Measurements from ENCODE around the gene TNIK. TPM values are rescaled to one million over a fixed set of nuclear protein-coding genes. Genes with fewer than 3 reads are reported as not detected.
"Not testable (repeated sequence)": the region's sequence is repeated elsewhere in the genome, so short reads cannot be mapped to it uniquely, and the experiment has no call there.

Gene TNIK
- total and polyA plus RNA-seq, 2 of the 13 experiments (the other 11 are each of a cell fraction or from before 2014, with no cell fraction given): 0.15 to 0.22 TPM

GRCh38 chr3:171306631-171307030 lies 153.6 kb downstream of the TNIK start (continued):
- no peak for TF ChIP-seq ZNF496 (CRISPR knock-in tag; IDR thresholded peaks at IDR 0.05; ENCODE audit: insufficient replicate concordance)

GRCh38 chr3:171305823-171306222 lies 154.4 kb downstream of the TNIK start:
- H3K27me3 ChIP-seq (ENCODE audit: control insufficient read depth in 1 of 2, insufficient read depth in 2 of 2, low read length in 2 of 2); H3K27ac ChIP-seq (ENCODE audit: extremely low read length, insufficient read depth, low read length); ATAC-seq; intact Hi-C loops (cut with micrococcal nuclease; ENCODE audit: unreplicated experiment); H3K4me1 ChIP-seq (ENCODE audit: insufficient read depth, low read length); DNase-seq (ENCODE audit: low spot score); H3K9ac ChIP-seq (ENCODE audit: insufficient read depth, low read depth, low read length); in situ Hi-C loops (cut with HindIII; ENCODE audit: extremely low pct_ligation_motif_present, low pct_unique_long_range_greater_than_20kb); H3K4me2 ChIP-seq (ENCODE audit: low read depth, low read length); H4K20me1 ChIP-seq (ENCODE audit: insufficient read depth, low read length); H3K9me3 ChIP-seq (ENCODE audit: low read length); BruUV-seq (replicated peaks); H3K79me2 ChIP-seq (ENCODE audit: insufficient read depth, low read length); H3K36me3 ChIP-seq (replicated peaks in 1 of 2; ENCODE audit: control insufficient read depth in 1 of 2, insufficient read depth in 2 of 2, low read length in 2 of 2); H2AFZ ChIP-seq (ENCODE audit: low read length); H3K4me3 ChIP-seq (replicated peaks in 1 of 3; ENCODE audit: insufficient read depth in 1 of 3, low read depth in 2 of 3, low read length in 3 of 3); POLR2A ChIA-PET; CTCF ChIA-PET (ENCODE audit: low intra/inter-chr PET ratio, low total read pairs); FAIRE-seq: not testable (repeated sequence)
- 48% methylated on average over 3 of the region's 3 CpGs for WGBS (ENCODE audit: low lambda C conversion rate)

GRCh38 chr3:171304498-171304897 lies 155.7 kb downstream of the TNIK start:
- H3K9me3 ChIP-seq (ENCODE audit: low read length); POLR2A ChIA-PET; CTCF ChIA-PET (ENCODE audit: low intra/inter-chr PET ratio, low total read pairs); H3K36me3 ChIP-seq (replicated peaks in 1 of 2; ENCODE audit: control insufficient read depth in 1 of 2, insufficient read depth in 2 of 2, low read length in 2 of 2); H3K4me2 ChIP-seq (ENCODE audit: low read depth, low read length); H3K4me1 ChIP-seq (ENCODE audit: insufficient read depth, low read length); H3K79me2 ChIP-seq (ENCODE audit: insufficient read depth, low read length); FAIRE-seq; DNase-seq (ENCODE audit: low spot score); ATAC-seq; in situ Hi-C loops (cut with HindIII; ENCODE audit: extremely low pct_ligation_motif_present, low pct_unique_long_range_greater_than_20kb); H3K9ac ChIP-seq (ENCODE audit: insufficient read depth, low read depth, low read length); H3K27me3 ChIP-seq (ENCODE audit: control insufficient read depth in 1 of 2, insufficient read depth in 2 of 2, low read length in 2 of 2); intact Hi-C loops (cut with micrococcal nuclease; ENCODE audit: unreplicated experiment); H3K27ac ChIP-seq (ENCODE audit: extremely low read length, insufficient read depth, low read length); BruUV-seq (replicated peaks); H4K20me1 ChIP-seq (ENCODE audit: insufficient read depth, low read length); H2AFZ ChIP-seq (ENCODE audit: low read length); H3K4me3 ChIP-seq (replicated peaks in 1 of 3; ENCODE audit: insufficient read depth in 1 of 3, low read depth in 2 of 3, low read length in 3 of 3): not testable (repeated sequence)
- 80% methylated on average over 4 of the region's 4 CpGs for WGBS (ENCODE audit: low lambda C conversion rate)

GRCh38 chr3:171304017-171304416 lies 156.2 kb downstream of the TNIK start:
- H3K36me3 ChIP-seq (replicated peaks in 1 of 2; ENCODE audit: control insufficient read depth in 1 of 2, insufficient read depth in 2 of 2, low read length in 2 of 2); H3K79me2 ChIP-seq (ENCODE audit: insufficient read depth, low read length); POLR2A ChIA-PET; ATAC-seq; H3K27ac ChIP-seq (ENCODE audit: extremely low read length, insufficient read depth, low read length); BruUV-seq (replicated peaks); H4K20me1 ChIP-seq (ENCODE audit: insufficient read depth, low read length); in situ Hi-C loops (cut with HindIII; ENCODE audit: extremely low pct_ligation_motif_present, low pct_unique_long_range_greater_than_20kb); H3K4me3 ChIP-seq (replicated peaks in 1 of 3; ENCODE audit: insufficient read depth in 1 of 3, low read depth in 2 of 3, low read length in 3 of 3); CTCF ChIA-PET (ENCODE audit: low intra/inter-chr PET ratio, low total read pairs); H3K27me3 ChIP-seq (ENCODE audit: control insufficient read depth in 1 of 2, insufficient read depth in 2 of 2, low read length in 2 of 2); H3K4me2 ChIP-seq (ENCODE audit: low read depth, low read length); H3K9ac ChIP-seq (ENCODE audit: insufficient read depth, low read depth, low read length); intact Hi-C loops (cut with micrococcal nuclease; ENCODE audit: unreplicated experiment); FAIRE-seq; H3K9me3 ChIP-seq (ENCODE audit: low read length); DNase-seq (ENCODE audit: low spot score); H3K4me1 ChIP-seq (ENCODE audit: insufficient read depth, low read length); H2AFZ ChIP-seq (ENCODE audit: low read length): not testable (repeated sequence)
- WGBS (ENCODE audit: low lambda C conversion rate): 92% methylated on average over 1 of the region's 1 CpG

Data from HepG2 (cell line).